Measurements from ENCODE around the gene COL8A1.

Gene COL8A1

DNA sequence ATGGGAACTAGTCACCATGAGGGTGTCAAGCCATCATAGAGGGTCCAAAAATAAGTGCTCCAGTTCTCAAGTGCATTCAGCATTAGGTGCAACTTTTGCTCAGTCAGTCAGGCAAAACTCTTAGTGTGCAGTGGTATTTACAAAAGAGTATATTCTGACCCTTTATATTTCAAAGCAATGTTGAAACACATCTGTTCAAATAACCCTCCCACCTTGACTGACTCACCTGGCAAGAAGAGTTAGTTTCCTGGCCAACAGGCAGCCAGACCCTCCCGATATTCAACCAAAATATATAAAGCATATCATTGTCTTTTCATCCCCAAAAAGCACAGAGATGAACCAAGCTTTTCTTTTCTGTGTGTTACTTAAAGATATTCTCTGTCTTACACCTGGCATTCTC, 7.6 kb upstream of the COL8A1 start:
- no peak overlapping the region for H3K4me3 Mint-ChIP-seq
- H3K9me3 Mint-ChIP-seq (ENCODE audit: low read depth): no peaks in the 10 kb centered on the region
- no peaks in the 10 kb centered on the region for H3K36me3 Mint-ChIP-seq
- no peaks in the 10 kb centered on the region for H3K4me1 Mint-ChIP-seq (ENCODE audit: low read depth)
- H3K27ac Mint-ChIP-seq: no peak overlapping the region
- peaks cover 26% of the 10 kb centered on the region for H3K27me3 Mint-ChIP-seq

- peaks cover 47% of the 10 kb centered on the region for H3K27me3 Mint-ChIP-seq
- H3K4me1 Mint-ChIP-seq (ENCODE audit: low read depth): peaks cover 16% of the 10 kb centered on the region
- no peak overlapping the region for H3K27ac Mint-ChIP-seq
- no peak overlapping the region for H3K4me3 Mint-ChIP-seq
- no peaks in the 10 kb centered on the region for H3K36me3 Mint-ChIP-seq
- H3K9me3 Mint-ChIP-seq (ENCODE audit: low read depth): no peaks in the 10 kb centered on the region
These were observed 4.4 kb upstream of the COL8A1 start for GRCh38 chr3:99633887-99634558.

- Mint-ChIP-seq H3K4me3 (no peak overlapping the region), H3K9me3 (ENCODE audit: low read depth) (no peaks in the 10 kb centered on the region), H3K27me3 (peaks cover 49% of the 10 kb centered on the region), H3K36me3 (no peaks in the 10 kb centered on the region), H3K27ac (no peak overlapping the region), H3K4me1 (ENCODE audit: low read depth) (peaks cover 16% of the 10 kb centered on the region)
These were observed 3.5 kb upstream of the COL8A1 start for GRCh38 chr3:99634881-99635280.

GRCh38 chr3:99635348-99635747, 3.0 kb upstream of the COL8A1 start:
- Mint-ChIP-seq H3K27me3 (peaks cover 52% of the 10 kb centered on the region), H3K4me1 (ENCODE audit: low read depth) (peaks cover 16% of the 10 kb centered on the region), H3K4me3 (no peak overlapping the region), H3K36me3 (no peaks in the 10 kb centered on the region), H3K27ac (no peak overlapping the region), H3K9me3 (ENCODE audit: low read depth) (no peaks in the 10 kb centered on the region)

DNA sequence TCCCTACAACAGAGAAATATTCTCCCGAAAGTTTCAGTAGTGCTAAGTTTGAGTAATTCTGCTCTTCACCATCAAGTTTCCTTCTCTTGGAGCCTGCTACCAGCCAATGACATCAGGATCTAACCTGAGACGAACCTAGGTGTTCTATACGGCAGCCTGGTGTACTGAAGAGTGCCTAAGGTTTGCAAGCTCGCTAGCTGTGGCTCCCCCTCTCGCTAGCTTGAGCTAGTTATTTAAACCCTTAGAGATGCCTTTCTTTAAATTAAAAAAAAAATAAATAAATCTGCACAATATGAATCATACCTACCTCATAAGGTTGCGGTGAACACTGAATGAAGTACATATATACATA, 1.4 kb upstream of the COL8A1 start:
- H3K36me3 Mint-ChIP-seq: no peaks in the 10 kb centered on the region
- H3K4me1 Mint-ChIP-seq (ENCODE audit: low read depth): peaks cover 16% of the 10 kb centered on the region
- H3K9me3 Mint-ChIP-seq (ENCODE audit: low read depth): no peaks in the 10 kb centered on the region
- H3K4me3 Mint-ChIP-seq: no peak overlapping the region
- H3K27ac Mint-ChIP-seq: no peak overlapping the region
- H3K27me3 Mint-ChIP-seq: peaks cover 53% of the 10 kb centered on the region

DNA sequence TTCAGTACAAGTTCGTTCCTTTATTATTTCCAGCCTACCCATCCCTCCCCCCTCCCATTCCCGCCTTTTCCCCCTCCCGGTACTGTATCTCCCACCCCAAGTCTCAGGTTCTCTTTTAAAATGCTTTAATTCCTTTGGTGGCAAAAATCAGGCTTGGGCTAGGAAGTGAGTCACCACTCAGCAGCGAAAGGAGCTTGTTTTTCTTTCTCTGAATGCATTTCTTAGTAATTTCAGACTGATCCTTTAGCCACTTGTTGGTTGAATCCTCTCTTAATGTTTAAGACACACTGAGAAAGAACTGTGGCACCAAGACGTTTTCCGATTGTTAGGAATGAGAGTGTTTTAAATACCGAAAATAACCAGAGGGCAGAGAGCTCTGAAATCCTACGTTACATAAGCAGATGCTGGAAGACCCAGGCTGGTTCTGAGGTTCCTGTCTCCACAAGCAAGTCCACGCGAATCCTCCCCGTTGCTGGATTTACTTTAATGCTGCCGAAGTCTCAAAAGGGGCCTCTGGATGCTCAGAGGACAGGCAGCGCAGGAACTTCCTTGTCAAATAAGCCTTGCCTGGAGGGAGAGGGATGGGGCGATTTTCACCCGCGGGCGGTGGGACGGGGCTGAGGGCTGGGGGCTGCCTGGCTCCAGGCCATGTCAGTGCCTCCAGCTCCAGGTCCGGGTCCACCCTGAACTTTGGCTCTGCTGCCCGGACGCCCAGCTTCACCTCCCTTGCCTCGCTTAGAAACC, 854 bp upstream of the COL8A1 start:
- H3K4me1 Mint-ChIP-seq (ENCODE audit: low read depth): peaks cover 16% of the 10 kb centered on the region
- H3K27me3 Mint-ChIP-seq: peaks cover 52% of the 10 kb centered on the region
- no peaks in the 10 kb centered on the region for H3K36me3 Mint-ChIP-seq
- H3K9me3 Mint-ChIP-seq (ENCODE audit: low read depth): no peaks in the 10 kb centered on the region
- H3K4me3 Mint-ChIP-seq: peak overlapping the region; percentile 76
- no peak overlapping the region for H3K27ac Mint-ChIP-seq

- no peaks in the 10 kb centered on the region for H3K36me3 Mint-ChIP-seq
- no peaks in the 10 kb centered on the region for H3K9me3 Mint-ChIP-seq (ENCODE audit: low read depth)
- peaks cover 50% of the 10 kb centered on the region for H3K27me3 Mint-ChIP-seq
- no peak overlapping the region for H3K4me3 Mint-ChIP-seq
- no peak overlapping the region for H3K27ac Mint-ChIP-seq
- peaks cover 16% of the 10 kb centered on the region for H3K4me1 Mint-ChIP-seq (ENCODE audit: low read depth)
These were observed 1.2 kb downstream of the COL8A1 start for GRCh38 chr3:99639579-99639978.

GRCh38 chr3:99640214-99640851, 1.9 kb downstream of the COL8A1 start:
- H3K27ac Mint-ChIP-seq: no peak overlapping the region
- H3K27me3 Mint-ChIP-seq: peaks cover 46% of the 10 kb centered on the region
- H3K36me3 Mint-ChIP-seq: no peaks in the 10 kb centered on the region
- H3K4me3 Mint-ChIP-seq: no peak overlapping the region
- peaks cover 16% of the 10 kb centered on the region for H3K4me1 Mint-ChIP-seq (ENCODE audit: low read depth)
- H3K9me3 Mint-ChIP-seq (ENCODE audit: low read depth): no peaks in the 10 kb centered on the region

DNA sequence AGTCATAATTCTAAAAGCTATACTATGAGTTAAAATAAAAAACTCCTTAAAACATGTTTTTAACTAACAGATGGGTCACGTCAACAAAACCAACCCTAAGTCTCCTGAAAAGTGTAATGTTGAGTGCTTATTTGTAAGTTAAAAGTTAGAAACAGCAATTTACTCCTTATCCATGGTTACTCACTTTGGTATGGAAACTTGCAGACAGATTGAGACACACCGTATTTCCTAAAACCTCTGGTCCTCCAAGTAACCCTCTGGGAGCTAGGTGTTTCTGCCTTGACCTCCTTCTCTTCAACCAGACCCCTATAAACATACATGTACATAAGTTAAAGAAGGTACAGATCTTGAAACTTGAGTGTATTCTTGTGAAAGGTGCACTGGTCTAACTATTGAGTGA, 3.1 kb downstream of the COL8A1 start:
- Mint-ChIP-seq H3K27ac (no peak overlapping the region), H3K4me3 (no peak overlapping the region), H3K4me1 (ENCODE audit: low read depth) (peaks cover 16% of the 10 kb centered on the region), H3K27me3 (peaks cover 38% of the 10 kb centered on the region), H3K36me3 (no peaks in the 10 kb centered on the region), H3K9me3 (ENCODE audit: low read depth) (no peaks in the 10 kb centered on the region)

- no peaks in the 10 kb centered on the region for H3K9me3 Mint-ChIP-seq (ENCODE audit: low read depth)
- no peak overlapping the region for H3K4me3 Mint-ChIP-seq
- peaks cover 13% of the 10 kb centered on the region for H3K4me1 Mint-ChIP-seq (ENCODE audit: low read depth)
- peaks cover 33% of the 10 kb centered on the region for H3K27me3 Mint-ChIP-seq
- no peak overlapping the region for H3K27ac Mint-ChIP-seq
- no peaks in the 10 kb centered on the region for H3K36me3 Mint-ChIP-seq
These were observed 3.6 kb downstream of the COL8A1 start for GRCh38 chr3:99641982-99642381.

DNA sequence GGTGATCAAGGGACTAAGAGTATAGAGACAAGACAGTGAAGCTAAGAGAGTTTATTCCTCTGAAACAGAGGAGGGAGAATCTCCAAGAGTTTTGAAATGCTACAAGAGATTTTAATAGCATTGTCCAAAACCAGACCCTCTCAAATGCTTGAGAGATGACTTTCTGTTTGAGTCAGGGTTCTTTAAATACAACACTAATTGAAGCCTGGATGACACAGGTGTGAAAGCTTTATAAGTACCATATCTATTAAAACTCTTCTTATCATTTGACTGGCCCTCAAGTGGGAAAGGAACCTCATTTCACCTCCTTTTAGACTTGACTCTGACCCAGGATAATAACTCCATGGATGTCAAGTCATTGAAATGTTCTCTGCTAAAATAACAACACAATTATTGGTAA, 5.6 kb downstream of the COL8A1 start:
- no peak overlapping the region for H3K27ac Mint-ChIP-seq
- no peaks in the 10 kb centered on the region for H3K9me3 Mint-ChIP-seq (ENCODE audit: low read depth)
- no peak overlapping the region for H3K4me3 Mint-ChIP-seq
- peaks cover 18% of the 10 kb centered on the region for H3K27me3 Mint-ChIP-seq
- H3K36me3 Mint-ChIP-seq: no peaks in the 10 kb centered on the region
- H3K4me1 Mint-ChIP-seq (ENCODE audit: low read depth): no peaks in the 10 kb centered on the region

DNA sequence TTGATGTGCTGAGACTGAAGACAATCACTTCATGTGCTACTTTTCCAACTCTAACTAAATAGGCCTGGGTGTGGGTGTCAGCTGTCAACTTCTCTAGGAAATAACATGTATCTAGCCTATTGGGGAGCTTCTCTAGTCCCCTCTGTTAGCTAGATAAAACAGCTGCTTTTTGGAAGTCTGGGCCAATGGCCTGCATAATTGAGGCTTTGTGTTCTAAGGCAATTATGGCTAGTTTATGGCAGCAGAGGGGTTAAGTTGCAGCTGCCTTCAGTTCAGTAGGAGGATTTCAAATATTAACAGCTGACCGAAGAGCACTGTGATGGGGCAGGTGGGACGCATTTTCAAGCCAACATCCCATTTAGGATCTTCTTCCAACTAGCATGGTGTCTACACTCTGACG, 6.4 kb downstream of the COL8A1 start:
- Mint-ChIP-seq H3K27me3 (peaks cover 15% of the 10 kb centered on the region), H3K4me3 (no peak overlapping the region), H3K27ac (no peak overlapping the region), H3K36me3 (no peaks in the 10 kb centered on the region), H3K4me1 (ENCODE audit: low read depth) (no peaks in the 10 kb centered on the region), H3K9me3 (ENCODE audit: low read depth) (no peaks in the 10 kb centered on the region)

- Mint-ChIP-seq H3K4me3 (no peak overlapping the region), H3K27ac (no peak overlapping the region), H3K27me3 (peaks cover 11% of the 10 kb centered on the region), H3K9me3 (ENCODE audit: low read depth) (no peaks in the 10 kb centered on the region), H3K36me3 (no peaks in the 10 kb centered on the region), H3K4me1 (ENCODE audit: low read depth) (no peaks in the 10 kb centered on the region)
These were observed 7.1 kb downstream of the COL8A1 start for GRCh38 chr3:99645277-99646106.

- Mint-ChIP-seq H3K4me1 (ENCODE audit: low read depth) (no peaks in the 10 kb centered on the region), H3K27ac (no peak overlapping the region), H3K27me3 (peaks cover 8% of the 10 kb centered on the region), H3K4me3 (no peak overlapping the region), H3K36me3 (no peaks in the 10 kb centered on the region), H3K9me3 (ENCODE audit: low read depth) (no peaks in the 10 kb centered on the region)
These were observed 7.7 kb downstream of the COL8A1 start for GRCh38 chr3:99646107-99646435.

DNA sequence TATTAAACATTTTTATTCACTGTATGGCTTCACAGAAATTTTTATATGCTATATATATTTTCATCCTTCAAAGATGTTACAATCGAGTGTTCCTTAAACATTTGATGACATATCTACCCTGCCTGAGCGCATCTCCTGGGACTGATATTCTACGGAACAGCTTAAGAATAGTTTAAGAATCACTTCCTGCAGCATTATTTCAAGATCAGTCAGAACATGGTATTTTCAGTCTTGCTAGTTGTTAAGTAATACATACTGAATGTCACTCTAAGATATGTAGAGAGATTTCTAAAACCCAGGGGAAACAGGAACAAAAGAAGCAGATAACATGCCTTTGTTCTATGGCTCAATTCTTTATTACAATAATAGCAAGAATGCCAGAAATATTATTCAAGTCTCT, 8.7 kb downstream of the COL8A1 start:
- no peak overlapping the region for H3K27ac Mint-ChIP-seq
- peaks cover 8% of the 10 kb centered on the region for H3K27me3 Mint-ChIP-seq

More for the DNA sequence above, 8.7 kb downstream of the COL8A1 start:
- no peaks in the 10 kb centered on the region for H3K36me3 Mint-ChIP-seq
- H3K4me3 Mint-ChIP-seq: no peak overlapping the region
- no peaks in the 10 kb centered on the region for H3K4me1 Mint-ChIP-seq (ENCODE audit: low read depth)
- H3K9me3 Mint-ChIP-seq (ENCODE audit: low read depth): no peaks in the 10 kb centered on the region

All from activated naive CD8-positive, alpha-beta T cell (primary cell).